ENCODE measurements around the gene WDR33. TPM values are rescaled to one million over a fixed set of nuclear protein-coding genes. Genes with fewer than 3 reads are reported as not detected.

The WDR33 gene
- total RNA-seq, 1 donor from 2014 or later = 93.0 TPM

DNA sequence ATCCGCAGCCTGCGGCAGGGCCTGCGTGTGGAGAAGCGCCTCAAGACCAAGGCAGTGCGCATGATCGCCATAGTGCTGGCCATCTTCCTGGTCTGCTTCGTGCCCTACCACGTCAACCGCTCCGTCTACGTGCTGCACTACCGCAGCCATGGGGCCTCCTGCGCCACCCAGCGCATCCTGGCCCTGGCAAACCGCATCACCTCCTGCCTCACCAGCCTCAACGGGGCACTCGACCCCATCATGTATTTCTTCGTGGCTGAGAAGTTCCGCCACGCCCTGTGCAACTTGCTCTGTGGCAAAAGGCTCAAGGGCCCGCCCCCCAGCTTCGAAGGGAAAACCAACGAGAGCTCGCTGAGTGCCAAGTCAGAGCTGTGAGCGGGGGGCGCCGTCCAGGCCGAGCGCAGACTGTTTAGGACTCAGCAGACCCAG lies 159.6 kb downstream of the WDR33 start:
- Mint-ChIP-seq H3K9me3 (no peaks in the 10 kb centered on the region), H3K36me3 (ENCODE audit: low read depth) (no peaks in the 10 kb centered on the region), H3K4me3 (no peak overlapping the region), H3K27ac (no peak overlapping the region), H3K4me1 (peaks cover 61% of the 10 kb centered on the region), H3K27me3 (no peaks in the 10 kb centered on the region)
- TF ChIP-seq, protein P1, sequence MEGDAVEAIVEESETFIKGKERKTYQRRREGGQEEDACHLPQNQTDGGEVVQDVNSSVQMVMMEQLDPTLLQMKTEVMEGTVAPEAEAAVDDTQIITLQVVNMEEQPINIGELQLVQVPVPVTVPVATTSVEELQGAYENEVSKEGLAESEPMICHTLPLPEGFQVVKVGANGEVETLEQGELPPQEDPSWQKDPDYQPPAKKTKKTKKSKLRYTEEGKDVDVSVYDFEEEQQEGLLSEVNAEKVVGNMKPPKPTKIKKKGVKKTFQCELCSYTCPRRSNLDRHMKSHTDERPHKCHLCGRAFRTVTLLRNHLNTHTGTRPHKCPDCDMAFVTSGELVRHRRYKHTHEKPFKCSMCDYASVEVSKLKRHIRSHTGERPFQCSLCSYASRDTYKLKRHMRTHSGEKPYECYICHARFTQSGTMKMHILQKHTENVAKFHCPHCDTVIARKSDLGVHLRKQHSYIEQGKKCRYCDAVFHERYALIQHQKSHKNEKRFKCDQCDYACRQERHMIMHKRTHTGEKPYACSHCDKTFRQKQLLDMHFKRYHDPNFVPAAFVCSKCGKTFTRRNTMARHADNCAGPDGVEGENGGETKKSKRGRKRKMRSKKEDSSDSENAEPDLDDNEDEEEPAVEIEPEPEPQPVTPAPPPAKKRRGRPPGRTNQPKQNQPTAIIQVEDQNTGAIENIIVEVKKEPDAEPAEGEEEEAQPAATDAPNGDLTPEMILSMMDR (IDR thresholded peaks at IDR 0.05) = no peak
- intact Hi-C loops (cut with micrococcal nuclease) = no loop called here
- DNase-seq (no peak), ATAC-seq (ENCODE audit: low read depth) (no peak)
- ChIA-PET CTCF (interaction anchor here (1.2 to 11.3 kb wide), 2 partner anchors 11 to 58 kb away, joined by 3 to 289 read pairs; no protein-coding TSS in a partner anchor), POLR2A (interaction anchor here (1.5 to 4.5 kb wide), 3 partner anchors 19 to 60 kb away, joined by 5 to 34 read pairs (median 7); partner anchors contain the start of gene SFT2D3)

Other genes with a start within 250 kb of the WDR33 start
- gene GPR17, start 165.0 kb downstream of the WDR33 start, total RNA-seq = not detected in 2 replicates
- gene LIMS2, start 135.6 kb downstream of the WDR33 start, total RNA-seq = 5.1 and 5.3 TPM in 2 replicates
- 9.6 and 10.1 TPM in 2 replicates for gene SFT2D3, start 109.7 kb downstream of the WDR33 start, total RNA-seq
- gene POLR2D, start 47.0 kb upstream of the WDR33 start, total RNA-seq = 41.5 and 41.7 TPM in 2 replicates
- gene AMMECR1L, start 74.8 kb upstream of the WDR33 start, total RNA-seq = 14.9 and 15.5 TPM in 2 replicates
- gene SAP130, start 216.9 kb upstream of the WDR33 start, total RNA-seq = 24.7 and 27.1 TPM in 2 replicates